KOPT-K1 (cell line): ENCODE results near the gene CAP1.
"Not testable (repeated sequence)": the region's sequence is repeated elsewhere in the genome, so short reads cannot be mapped to it uniquely, and the experiment has no call there.

Experiments
- H3K27ac ChIP-seq: fragments of 200-600 bp; sonication (generic); 2 replicates; pipeline ENCODE4 v1.5.1; 2016; ENCODE audit warnings: antibody characterized with exemption, mild to moderate bottlenecking, low read depth, low read length; ENCODE audit not compliant: poor library complexity, severe bottlenecking
- H3K36me3 ChIP-seq: fragments of 200-600 bp; sonication (generic); 2 replicates; pipeline ENCODE4 v1.5.1; 2017; ENCODE audit warnings: antibody characterized with exemption, mild to moderate bottlenecking, low read length, moderate library complexity; ENCODE audit not compliant: insufficient read depth
- H3K9me3 ChIP-seq: fragments of 200-600 bp; sonication (generic); 2 replicates; pipeline ENCODE4 v1.5.1; 2017; ENCODE audit warnings: antibody characterized with exemption, low read length, mild to moderate bottlenecking; ENCODE audit not compliant: insufficient read depth, poor library complexity, severe bottlenecking

The CAP1 gene

DNA sequence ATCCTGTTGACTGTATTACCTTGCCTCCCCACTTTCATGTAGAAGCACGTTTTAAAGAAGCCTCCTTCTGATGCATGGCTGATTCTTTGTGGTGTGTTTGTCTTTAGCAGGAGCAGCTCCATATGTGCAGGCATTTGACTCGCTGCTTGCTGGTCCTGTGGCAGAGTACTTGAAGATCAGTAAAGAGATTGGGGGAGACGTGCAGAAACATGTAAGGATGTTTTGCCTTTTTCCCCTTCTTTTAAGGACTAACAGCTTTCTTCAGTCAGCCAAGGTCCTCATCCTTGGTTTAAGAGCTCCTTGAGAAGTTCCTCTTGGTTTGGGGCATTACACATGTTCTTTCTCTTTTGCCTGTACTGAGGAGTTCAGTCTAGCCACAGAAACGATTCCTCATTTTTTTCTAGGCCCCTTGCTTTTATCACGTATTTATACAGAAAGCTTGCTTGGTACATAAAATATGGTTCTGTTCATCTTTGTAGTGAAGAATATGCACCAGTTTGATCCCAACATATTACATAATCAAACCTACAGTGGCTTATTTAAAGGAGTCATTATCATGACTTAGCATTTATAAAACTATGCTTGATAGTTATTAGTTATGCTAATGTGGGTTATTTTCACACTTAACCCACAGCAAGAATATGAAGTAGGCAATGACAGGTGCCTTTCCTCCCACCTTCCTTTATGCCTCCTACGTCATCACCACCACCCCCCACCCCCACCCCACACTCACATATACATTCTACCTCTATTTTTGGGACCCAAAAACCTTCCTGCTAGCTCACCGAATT is 19.6 kb downstream of the CAP1 start:
- Histone ChIP-seq H3K36me3 (peaks cover 77% of the 10 kb centered on the region), H3K27ac (peak overlapping the region; percentile 63), H3K9me3 (no peaks in the 10 kb centered on the region)

- Histone ChIP-seq H3K27ac (no peak overlapping the region), H3K36me3 (peaks cover 100% of the 10 kb centered on the region), H3K9me3 (no peaks in the 10 kb centered on the region)
Observed at GRCh38 chr1:40064797-40065499, 24.4 kb downstream of the CAP1 start.

GRCh38 chr1:40067023-40067422 is 26.5 kb downstream of the CAP1 start:
- H3K27ac ChIP-seq, result no peak overlapping the region
- H3K9me3 ChIP-seq, result no peaks in the 10 kb centered on the region
- peaks cover 100% of the 10 kb centered on the region for H3K36me3 ChIP-seq

- Histone ChIP-seq H3K27ac (no peak overlapping the region), H3K36me3 (peaks cover 100% of the 10 kb centered on the region), H3K9me3 (no peaks in the 10 kb centered on the region)
Observed at GRCh38 chr1:40067851-40068250, 27.3 kb downstream of the CAP1 start.

- Histone ChIP-seq H3K9me3 (no peaks in the 10 kb centered on the region), H3K36me3 (peaks cover 100% of the 10 kb centered on the region), H3K27ac (no peak overlapping the region)
Observed at GRCh38 chr1:40072142-40072541, 31.6 kb downstream of the CAP1 start.

DNA sequence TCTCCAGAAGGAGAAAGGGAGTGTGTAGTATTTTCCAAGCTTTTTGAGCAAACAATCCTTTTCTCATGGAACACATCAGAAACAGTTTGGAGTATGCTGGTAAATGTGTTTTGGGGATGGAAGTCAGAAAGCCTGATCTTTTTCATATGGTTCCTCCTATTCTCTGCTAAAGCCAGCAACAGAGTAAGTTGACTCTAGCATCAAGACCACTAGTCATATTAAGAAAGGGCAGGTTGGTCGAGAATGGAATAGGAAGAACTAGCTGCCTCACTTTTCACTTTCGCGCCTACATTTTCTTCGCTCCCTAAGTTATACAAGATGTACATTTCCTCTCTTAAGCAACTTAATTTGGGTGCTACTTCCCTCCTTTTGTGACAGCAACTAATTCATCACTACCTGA is 32.5 kb downstream of the CAP1 start:
- Histone ChIP-seq H3K36me3 (peaks cover 100% of the 10 kb centered on the region), H3K9me3 (no peaks in the 10 kb centered on the region), H3K27ac (no peak overlapping the region)

DNA sequence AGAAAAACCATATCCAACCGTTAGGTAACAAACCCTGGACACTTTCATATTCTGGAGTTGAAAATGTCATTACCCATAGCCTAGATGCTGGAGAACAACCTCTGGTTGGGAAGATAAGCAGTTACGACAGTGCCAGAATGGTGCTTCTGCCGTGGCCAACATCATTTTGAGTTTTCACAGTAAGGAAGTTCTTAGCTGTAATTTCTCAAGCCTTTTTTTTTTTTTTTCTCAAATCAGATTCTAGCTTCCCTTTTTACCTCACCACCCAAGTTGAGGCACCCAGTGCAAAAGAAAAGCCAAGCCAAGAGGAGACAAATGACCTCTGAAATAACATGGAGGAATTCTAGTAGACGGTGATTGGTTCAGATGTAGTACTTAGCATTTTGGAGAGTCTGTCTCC is 34.7 kb downstream of the CAP1 start:
- Histone ChIP-seq H3K9me3 (no peaks in the 10 kb centered on the region), H3K36me3 (peaks cover 100% of the 10 kb centered on the region), H3K27ac (no peak overlapping the region)

DNA sequence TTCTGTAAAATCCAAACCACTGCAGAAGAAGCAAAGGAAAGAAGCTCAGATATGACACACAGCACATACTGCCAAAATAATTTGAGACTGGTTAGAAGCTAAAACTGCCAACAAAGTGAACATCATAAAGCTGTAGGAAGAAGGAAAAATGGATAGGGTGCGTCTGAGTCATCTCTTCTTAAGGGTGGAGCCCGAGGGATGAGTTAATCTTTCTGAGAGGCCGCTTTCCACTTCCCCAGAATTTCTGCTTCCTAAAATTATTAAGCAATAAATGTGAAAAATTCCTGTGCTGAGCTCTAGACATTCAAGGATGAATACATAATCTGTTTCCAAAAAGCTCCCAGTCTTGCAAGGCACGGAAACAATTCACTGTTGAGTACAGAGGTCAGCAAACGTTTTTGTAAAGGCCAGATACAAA is 36.4 kb downstream of the CAP1 start:
- H3K9me3 ChIP-seq, result no peaks in the 10 kb centered on the region
- H3K27ac ChIP-seq, result no peak overlapping the region
- peaks cover 98% of the 10 kb centered on the region for H3K36me3 ChIP-seq

DNA sequence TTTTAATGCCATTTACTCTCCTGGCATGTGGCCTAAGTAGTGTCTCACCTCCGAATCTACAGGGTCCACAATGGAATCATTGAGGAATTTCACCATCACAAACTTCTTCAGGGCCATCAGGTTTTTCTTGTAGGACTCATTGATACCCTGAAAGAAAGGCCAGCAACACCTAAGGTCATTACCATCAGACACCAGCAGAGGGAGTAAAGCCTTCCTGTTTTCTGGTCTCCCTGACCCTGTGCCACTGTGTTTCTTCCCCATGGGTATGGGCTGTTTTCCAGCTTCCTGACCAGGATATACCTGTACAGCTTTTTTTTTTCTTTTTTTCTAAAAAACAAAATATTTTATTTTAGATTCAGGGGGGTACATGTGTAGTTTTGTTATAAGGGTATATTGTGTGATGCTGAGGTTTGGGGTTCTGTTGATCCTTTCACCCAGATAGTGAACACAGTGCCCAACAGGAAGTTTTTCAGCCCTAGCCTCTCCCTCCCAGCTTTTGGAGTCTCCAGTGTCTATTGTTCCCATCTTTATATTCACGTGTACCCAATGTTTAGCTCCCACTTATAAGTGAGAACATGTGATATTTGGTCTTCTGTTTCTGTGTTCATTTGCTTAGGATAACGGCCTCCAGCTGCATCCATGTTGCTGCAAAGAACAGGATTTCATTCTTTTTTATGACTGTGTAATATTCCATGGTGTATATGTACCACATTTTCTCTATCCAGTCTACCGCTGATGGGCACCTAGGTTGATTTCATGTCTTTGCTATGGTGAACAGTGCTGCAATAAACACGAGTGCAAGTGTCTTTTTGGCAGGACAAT is 38.2 kb downstream of the CAP1 start:
- H3K27ac ChIP-seq, result no peak overlapping the region
- no peaks in the 10 kb centered on the region for H3K9me3 ChIP-seq
- peaks cover 98% of the 10 kb centered on the region for H3K36me3 ChIP-seq

DNA sequence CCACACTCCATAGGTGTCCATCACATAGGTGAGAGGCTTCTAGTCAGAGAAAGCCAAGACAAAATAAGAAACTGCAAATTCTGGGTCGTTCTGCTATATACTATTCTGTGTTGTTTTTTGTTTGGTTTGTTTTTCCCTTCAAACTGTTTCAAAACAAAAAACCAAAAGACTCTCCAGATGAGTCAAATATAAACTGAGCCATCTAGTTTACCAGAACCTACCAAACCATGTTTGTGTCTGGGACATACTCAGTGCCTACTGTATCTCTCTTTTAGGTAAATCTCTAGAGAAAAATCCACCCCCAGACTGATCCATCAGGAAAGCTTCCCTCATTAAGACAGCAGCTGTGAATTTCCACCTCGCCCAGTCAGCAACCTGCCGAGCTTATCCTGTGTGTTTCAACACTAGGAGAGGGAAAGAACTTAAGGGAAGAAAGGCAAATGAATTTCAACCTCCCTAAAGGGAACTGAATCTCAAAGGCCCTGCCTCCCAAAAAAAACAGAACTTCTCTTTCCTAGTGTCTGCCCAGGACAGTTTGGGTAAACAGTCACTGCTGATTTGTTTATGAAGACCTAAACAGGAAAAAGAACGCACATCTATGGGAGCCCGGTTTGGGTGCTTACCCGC is 39.4 kb downstream of the CAP1 start:
- no peak overlapping the region for H3K27ac ChIP-seq
- peaks cover 94% of the 10 kb centered on the region for H3K36me3 ChIP-seq
- H3K9me3 ChIP-seq, result no peaks in the 10 kb centered on the region

DNA sequence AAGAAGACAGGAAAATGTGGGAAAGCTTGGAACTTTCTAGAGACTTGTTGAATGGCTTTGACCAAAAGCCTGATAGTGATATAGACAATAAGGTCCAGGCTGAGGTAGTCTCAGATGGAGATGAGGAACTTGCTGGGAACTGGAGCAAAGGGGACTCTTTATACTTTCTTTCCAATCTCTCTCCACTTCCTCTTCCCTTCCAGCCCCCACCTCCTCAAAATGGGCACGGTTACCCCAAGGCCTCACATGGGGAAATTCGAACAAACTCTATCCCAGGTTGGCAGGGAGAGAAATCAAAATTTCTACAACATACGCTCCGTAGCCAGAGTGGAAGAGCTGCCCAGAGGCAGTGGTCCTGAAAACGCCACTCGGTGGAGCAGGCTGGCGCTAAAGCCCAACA is 41.3 kb downstream of the CAP1 start:
- H3K27ac ChIP-seq, result no peak overlapping the region
- H3K36me3 ChIP-seq, result peaks cover 91% of the 10 kb centered on the region
- H3K9me3 ChIP-seq, result no peaks in the 10 kb centered on the region

DNA sequence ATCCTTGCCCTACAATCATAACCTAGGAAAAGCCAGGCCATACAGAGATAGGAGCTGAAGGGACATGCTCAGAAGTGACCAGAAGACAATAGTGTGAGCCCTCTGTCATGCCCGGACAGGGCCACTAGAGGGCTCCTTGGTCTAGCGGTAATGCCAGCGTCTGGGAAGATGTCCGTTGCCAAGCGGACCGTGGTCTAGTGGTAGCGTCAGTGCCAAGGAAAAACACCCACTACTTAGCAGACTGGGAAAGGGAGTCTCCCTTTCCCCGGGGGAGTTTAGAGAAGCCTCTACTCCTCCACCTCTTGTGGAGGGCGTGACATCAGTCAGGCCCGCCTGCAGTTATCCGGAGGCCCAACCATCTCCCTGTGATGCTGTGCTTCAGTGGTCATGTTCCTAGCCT is 44.2 kb downstream of the CAP1 start:
- not testable (repeated sequence) for H3K9me3 ChIP-seq, H3K27ac ChIP-seq
- peaks cover 91% of the 10 kb centered on the region for H3K36me3 ChIP-seq

DNA sequence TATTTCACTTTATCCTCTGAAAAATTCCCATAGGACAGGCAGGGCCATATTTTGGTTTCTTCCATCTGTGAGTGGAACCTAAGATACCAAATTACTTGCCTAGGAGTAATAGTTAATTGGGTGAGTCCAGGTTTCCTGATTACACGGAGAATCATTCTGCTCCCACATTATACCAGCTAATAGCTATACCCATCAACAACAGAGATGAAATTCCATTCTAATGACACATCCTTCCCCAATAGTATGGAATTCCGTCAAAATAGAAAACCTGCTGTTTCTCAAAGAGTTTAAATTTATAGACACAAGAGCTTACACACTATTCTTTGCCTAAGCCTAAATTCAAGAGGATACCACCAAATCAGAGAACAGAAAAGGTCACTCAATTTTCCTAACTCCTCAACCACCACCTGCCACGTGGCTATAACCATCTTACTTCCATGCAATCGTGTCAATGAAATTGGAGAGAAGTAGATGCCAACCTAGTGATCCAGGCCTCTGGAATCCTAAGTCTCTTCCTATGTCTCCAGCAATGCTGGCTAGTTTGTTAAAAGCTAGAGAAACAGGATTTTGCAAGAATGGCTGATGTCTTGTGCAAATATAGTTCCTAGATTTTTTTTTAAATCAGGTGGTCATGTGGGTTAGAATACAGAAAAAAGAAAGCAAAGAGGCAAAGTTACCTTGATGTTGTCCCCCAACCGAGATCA is 50.3 kb downstream of the CAP1 start:
- Histone ChIP-seq H3K27ac (no peak overlapping the region), H3K9me3 (no peaks in the 10 kb centered on the region), H3K36me3 (peaks cover 71% of the 10 kb centered on the region)

GRCh38 chr1:40092241-40092640 is 51.7 kb downstream of the CAP1 start:
- Histone ChIP-seq H3K27ac (no peak overlapping the region), H3K36me3 (peaks cover 56% of the 10 kb centered on the region), H3K9me3 (no peaks in the 10 kb centered on the region)
